Epithelial cell of proximal tubule (primary cell): Measurements from ENCODE around the gene MED29. TPM values are rescaled to one million over a fixed set of nuclear protein-coding genes. Genes with fewer than 3 reads are reported as not detected.

Experiments
- DNase-seq: peaks from one replicate; pipeline ENCODE4 v3.0.0-alpha.2; 2011; ENCODE audit warnings: low read depth
- H3K4me3 ChIP-seq: 2 replicates; pipeline ENCODE4 v1.5.1; 2011; ENCODE audit warnings: low read depth, mild to moderate bottlenecking, low read length
- CTCF ChIP-seq: conservative IDR thresholded peaks from 2 replicates; pipeline ENCODE4 v1.5.1; 2012; ENCODE audit warnings: low read depth, mild to moderate bottlenecking, low read length
- total RNA-seq: library from RNA; depleted of rRNA; stranded (reverse); fragments of >200 nt; gene quantifications from 2 replicates; pipeline ENCODE4 v1.2.3, GENCODE V29; 2015

The MED29 gene
- total RNA-seq, 1 donor from 2014 or later: 20.9 TPM

GRCh38 chr19:39359026-39359425 is 32.2 kb upstream of the MED29 start:
- TF ChIP-seq CTCF: no peak
- DNase-seq: no peak
- no peak overlapping the region for H3K4me3 ChIP-seq

- H3K4me3 ChIP-seq: no peak overlapping the region
- no peak for DNase-seq
- no peak for TF ChIP-seq CTCF
These were observed 30.6 kb upstream of the MED29 start for GRCh38 chr19:39360599-39360998.

- H3K4me3 ChIP-seq: no peak overlapping the region
- DNase-seq: peak; percentile 31
- TF ChIP-seq CTCF: no peak
These were observed 28.2 kb upstream of the MED29 start for GRCh38 chr19:39362682-39363657.

GRCh38 chr19:39363901-39364457 is 27.2 kb upstream of the MED29 start:
- no peak for TF ChIP-seq CTCF
- H3K4me3 ChIP-seq: no peak overlapping the region
- no peak for DNase-seq

- TF ChIP-seq CTCF: no peak
- DNase-seq: no peak
- no peak overlapping the region for H3K4me3 ChIP-seq
These were observed 25.6 kb upstream of the MED29 start for GRCh38 chr19:39365531-39365930.

- no peak for TF ChIP-seq CTCF
- DNase-seq: no peak
- no peak overlapping the region for H3K4me3 ChIP-seq
These were observed 22.0 kb upstream of the MED29 start for GRCh38 chr19:39369200-39369599.
